ENCODE measurements around the gene DSCAML1. TPM values are rescaled to one million over a fixed set of nuclear protein-coding genes. Genes with fewer than 3 reads are reported as not detected.

Gene DSCAML1
- total RNA-seq, 1 donor from 2014 or later = 0.95 TPM

DNA sequence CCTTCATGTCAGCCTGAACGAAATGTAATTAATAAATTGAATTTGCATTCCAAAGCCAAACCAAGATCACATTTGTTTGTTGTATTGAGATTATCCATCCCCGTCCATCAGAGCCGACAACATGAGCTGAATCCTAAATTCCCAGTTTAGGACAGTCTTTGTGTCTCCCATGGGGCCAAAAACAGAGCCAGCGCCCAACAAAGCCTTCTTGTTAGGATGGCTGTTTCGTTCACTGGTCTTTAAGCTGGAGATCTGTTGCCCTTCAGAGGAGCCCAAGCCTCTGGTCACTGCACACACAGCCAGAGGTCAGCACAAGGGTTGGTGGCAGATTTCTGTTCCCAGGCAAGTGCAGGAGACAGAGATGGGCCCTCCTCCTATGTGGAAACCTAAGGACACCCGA is 25.8 kb downstream of the DSCAML1 start:
- ATAC-seq (no peak), DNase-seq (no peak)
- H3K4me1 ChIP-seq = no peaks in the 10 kb centered on the region
- TF ChIP-seq, protein P1, sequence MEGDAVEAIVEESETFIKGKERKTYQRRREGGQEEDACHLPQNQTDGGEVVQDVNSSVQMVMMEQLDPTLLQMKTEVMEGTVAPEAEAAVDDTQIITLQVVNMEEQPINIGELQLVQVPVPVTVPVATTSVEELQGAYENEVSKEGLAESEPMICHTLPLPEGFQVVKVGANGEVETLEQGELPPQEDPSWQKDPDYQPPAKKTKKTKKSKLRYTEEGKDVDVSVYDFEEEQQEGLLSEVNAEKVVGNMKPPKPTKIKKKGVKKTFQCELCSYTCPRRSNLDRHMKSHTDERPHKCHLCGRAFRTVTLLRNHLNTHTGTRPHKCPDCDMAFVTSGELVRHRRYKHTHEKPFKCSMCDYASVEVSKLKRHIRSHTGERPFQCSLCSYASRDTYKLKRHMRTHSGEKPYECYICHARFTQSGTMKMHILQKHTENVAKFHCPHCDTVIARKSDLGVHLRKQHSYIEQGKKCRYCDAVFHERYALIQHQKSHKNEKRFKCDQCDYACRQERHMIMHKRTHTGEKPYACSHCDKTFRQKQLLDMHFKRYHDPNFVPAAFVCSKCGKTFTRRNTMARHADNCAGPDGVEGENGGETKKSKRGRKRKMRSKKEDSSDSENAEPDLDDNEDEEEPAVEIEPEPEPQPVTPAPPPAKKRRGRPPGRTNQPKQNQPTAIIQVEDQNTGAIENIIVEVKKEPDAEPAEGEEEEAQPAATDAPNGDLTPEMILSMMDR (IDR thresholded peaks at IDR 0.05) = no peak
- intact Hi-C loops (cut with DNase I) = no loop called here
- no peaks in the 10 kb centered on the region for H3K27me3 ChIP-seq (ENCODE audit: low read depth)
- no peak overlapping the region for H3K4me3 ChIP-seq
- H3K9me3 ChIP-seq = no peaks in the 10 kb centered on the region
- H3K27ac ChIP-seq = no peak overlapping the region
- H3K36me3 ChIP-seq = no peaks in the 10 kb centered on the region

DNA sequence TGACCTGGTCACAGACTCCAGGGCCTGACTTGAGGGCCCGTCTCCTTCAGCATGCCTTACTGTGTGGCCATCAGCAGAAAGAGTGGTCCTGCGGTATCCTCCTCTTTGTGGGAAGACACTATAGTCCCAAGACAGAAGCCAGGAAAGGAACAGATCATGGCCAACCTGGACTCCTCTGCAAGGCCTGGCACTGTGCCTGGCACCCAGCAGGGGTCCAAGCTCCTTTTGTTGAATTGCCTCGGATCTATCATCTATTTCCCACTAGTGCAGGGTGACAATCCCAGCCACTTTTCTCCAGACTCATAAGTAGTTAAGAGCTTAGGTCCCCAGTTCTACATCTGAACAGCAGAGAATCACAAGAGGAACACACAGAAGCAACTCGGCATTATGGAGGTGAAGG is 27.0 kb downstream of the DSCAML1 start:
- H3K27me3 ChIP-seq (ENCODE audit: low read depth) = no peaks in the 10 kb centered on the region
- H3K27ac ChIP-seq = no peak overlapping the region
- TF ChIP-seq, protein P1 (IDR thresholded peaks at IDR 0.05) = no peak
- DNase-seq = no peak
- intact Hi-C loops (cut with DNase I) = no loop called here
- no peak for ATAC-seq
- H3K4me3 ChIP-seq = no peak overlapping the region
- no peaks in the 10 kb centered on the region for H3K9me3 ChIP-seq
- H3K4me1 ChIP-seq = no peaks in the 10 kb centered on the region
- H3K36me3 ChIP-seq = no peaks in the 10 kb centered on the region

- H3K4me3 ChIP-seq = no peak overlapping the region
- no peaks in the 10 kb centered on the region for H3K36me3 ChIP-seq
- H3K27me3 ChIP-seq (ENCODE audit: low read depth) = no peaks in the 10 kb centered on the region
- H3K27ac ChIP-seq = no peak overlapping the region
- H3K4me1 ChIP-seq = no peaks in the 10 kb centered on the region
- no peak for DNase-seq
- TF ChIP-seq, protein P1 (IDR thresholded peaks at IDR 0.05) = no peak
- intact Hi-C loops (cut with DNase I) = no loop called here
- ATAC-seq = no peak
- H3K9me3 ChIP-seq = no peaks in the 10 kb centered on the region
These were observed 27.5 kb downstream of the DSCAML1 start for GRCh38 chr11:117769533-117769932.

DNA sequence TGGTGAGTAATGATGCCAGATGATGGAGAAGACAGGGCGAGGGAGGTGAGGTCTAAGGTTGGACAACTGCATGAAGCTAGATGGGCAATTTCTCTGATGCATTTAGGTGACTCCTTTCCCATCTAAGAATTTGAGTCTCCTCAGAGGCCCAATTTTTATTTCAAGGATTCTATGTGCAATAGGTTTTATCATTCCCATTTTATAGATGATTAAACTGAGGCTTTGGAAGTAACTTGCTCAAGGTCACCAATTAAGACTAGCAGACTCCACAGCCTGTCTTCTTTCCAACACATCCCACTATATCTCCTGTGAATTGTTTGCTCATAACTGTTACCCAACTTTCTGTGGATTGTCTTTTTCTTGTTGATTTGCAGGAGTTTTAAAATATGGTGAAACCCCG is 28.5 kb downstream of the DSCAML1 start:
- H3K36me3 ChIP-seq = no peaks in the 10 kb centered on the region
- no peaks in the 10 kb centered on the region for H3K27me3 ChIP-seq (ENCODE audit: low read depth)
- DNase-seq (no peak), ATAC-seq (no peak)
- H3K4me1 ChIP-seq = no peaks in the 10 kb centered on the region
- H3K4me3 ChIP-seq = no peak overlapping the region
- intact Hi-C loops (cut with DNase I) = no loop called here
- H3K9me3 ChIP-seq = no peaks in the 10 kb centered on the region
- H3K27ac ChIP-seq = no peak overlapping the region
- TF ChIP-seq, protein P1 (IDR thresholded peaks at IDR 0.05) = no peak

- no peaks in the 10 kb centered on the region for H3K36me3 ChIP-seq
- H3K27me3 ChIP-seq (ENCODE audit: low read depth) = no peaks in the 10 kb centered on the region
- intact Hi-C loops (cut with DNase I) = no loop called here
- H3K4me3 ChIP-seq = no peak overlapping the region
- DNase-seq (no peak), ATAC-seq (no peak)
- TF ChIP-seq, protein P1 (IDR thresholded peaks at IDR 0.05) = no peak
- no peaks in the 10 kb centered on the region for H3K9me3 ChIP-seq
- no peak overlapping the region for H3K27ac ChIP-seq
- H3K4me1 ChIP-seq = no peaks in the 10 kb centered on the region
These were observed 29.9 kb downstream of the DSCAML1 start for GRCh38 chr11:117767071-117767470.

GRCh38 chr11:117766576-117766975 is 30.4 kb downstream of the DSCAML1 start:
- no peak for DNase-seq
- H3K27ac ChIP-seq = no peak overlapping the region
- H3K36me3 ChIP-seq = no peaks in the 10 kb centered on the region
- H3K9me3 ChIP-seq = no peaks in the 10 kb centered on the region
- no peak for ATAC-seq
- TF ChIP-seq, protein P1 (IDR thresholded peaks at IDR 0.05) = no peak
- no peak overlapping the region for H3K4me3 ChIP-seq
- intact Hi-C loops (cut with DNase I) = no loop called here
- H3K27me3 ChIP-seq (ENCODE audit: low read depth) = no peaks in the 10 kb centered on the region
- no peaks in the 10 kb centered on the region for H3K4me1 ChIP-seq

Data from lower lobe of right lung (tissue), 2 donors.